Mesenteric fat pad (tissue), 1 donor: ENCODE results near the gene ZCCHC24. TPM values are rescaled to one million over a fixed set of nuclear protein-coding genes. Genes with fewer than 3 reads are reported as not detected.
"Not testable (repeated sequence)": the region's sequence is repeated elsewhere in the genome, so short reads cannot be mapped to it uniquely, and the experiment has no call there.

ENCODE experiments used
- DNase-seq: peaks from one replicate; pipeline ENCODE4 v3.0.0-alpha.2; 2020; ENCODE audit warnings: low spot score
- total RNA-seq: library from RNA; stranded (reverse); fragmentation: NEBNext Ultra II Directional; extraction: Animal tissue kit (Norgen Biotek cat#: 25700); gene quantifications from one replicate; pipeline ENCODE4 v1.2.1, GENCODE V29; 2021
- donor health status: DM: yes; HTN: yes; CAD: no.

Gene ZCCHC24
- total RNA-seq, 1 donor from 2014 or later: 90.8 TPM

GRCh38 chr10:79333513-79333912 lies 111.9 kb downstream of the ZCCHC24 start:
- DNase-seq: no peak

- not testable (repeated sequence) for DNase-seq
These were observed 112.7 kb downstream of the ZCCHC24 start for GRCh38 chr10:79332610-79333315.

Other genes with a start within 250 kb of the ZCCHC24 start
- 181 TPM for gene PPIF, start 98.2 kb downstream of the ZCCHC24 start, total RNA-seq
- 0.22 TPM for gene EIF5AL1, start 66.9 kb upstream of the ZCCHC24 start, total RNA-seq
- not detected for gene SFTPA2, start 114.8 kb upstream of the ZCCHC24 start, total RNA-seq
- gene SFTPA1, start 165.3 kb upstream of the ZCCHC24 start, total RNA-seq: not detected